Keratinocyte (primary cell): ENCODE data around the gene KDR. TPM values are rescaled to one million over a fixed set of nuclear protein-coding genes. Genes with fewer than 3 reads are reported as not detected.

ENCODE experiments used
- DNase-seq: peaks from one replicate; pipeline ENCODE4 v3.0.0-alpha.2; 2011; ENCODE audit warnings: low read depth, missing footprints, low spot score
- FAIRE-seq: peaks from 2 replicates; lab custom pipeline; 2011; peaks lifted over from hg19 to GRCh38; lab: Jason Lieb, UNC
- H2AFZ ChIP-seq: 2 replicates; pipeline ENCODE4 v1.6.0; 2012; ENCODE audit warnings: low read length, control low read depth, inconsistent platforms; ENCODE audit not compliant: control insufficient read depth
- H3K27ac ChIP-seq: 2 replicates; pipeline ENCODE4 v1.5.1; 2011; ENCODE audit warnings: low read length; ENCODE audit not compliant: control insufficient read depth, insufficient read depth
- H3K27me3 ChIP-seq: 3 replicates; pipeline ENCODE4 v1.6.0; 2011; ENCODE audit warnings: low read length; ENCODE audit not compliant: control insufficient read depth, insufficient read depth; ENCODE audit errors: extremely low read depth
- H3K36me3 ChIP-seq, 2 experiments: 2 replicates in 1 of 2; 3 replicates in 1 of 2; pipeline ENCODE4 v1.5.1; 2011; ENCODE audit warnings: low read length in 2 of 2, mild to moderate bottlenecking in 1 of 2; ENCODE audit not compliant: control insufficient read depth in 2 of 2, insufficient read depth in 2 of 2; ENCODE audit errors: extremely low read depth in 1 of 2
- H3K4me1 ChIP-seq: 3 replicates; pipeline ENCODE4 v1.5.1; 2011; ENCODE audit warnings: low read length; ENCODE audit not compliant: control insufficient read depth, insufficient read depth; ENCODE audit errors: extremely low read depth
- H3K4me2 ChIP-seq: 3 replicates; pipeline ENCODE4 v1.6.0; 2011; ENCODE audit warnings: low read depth, low read length; ENCODE audit not compliant: control insufficient read depth, insufficient read depth; ENCODE audit errors: extremely low read depth
- H3K4me3 ChIP-seq, 3 experiments: fragments of 200-600 bp in 1 of 3; sonication (generic) in 1 of 3; 2 replicates in 2 of 3; 3 replicates in 1 of 3; pipeline ENCODE4 v1.5.1; 2011 to 2016; ENCODE audit warnings: low read length in 3 of 3, mild to moderate bottlenecking in 3 of 3, control low read depth in 2 of 3, inconsistent platforms in 1 of 3, low read depth in 1 of 3, mixed read lengths in 1 of 3, mixed run types in 1 of 3, moderate library complexity in 1 of 3; ENCODE audit not compliant: control insufficient read depth in 2 of 3, insufficient read depth in 2 of 3; ENCODE audit errors: extremely low read depth in 1 of 3
- H3K79me2 ChIP-seq: 2 replicates; pipeline ENCODE4 v1.6.0; 2012; ENCODE audit warnings: low read length; ENCODE audit not compliant: control insufficient read depth, insufficient read depth
- H3K9ac ChIP-seq: 3 replicates; pipeline ENCODE4 v1.6.0; 2011; ENCODE audit warnings: low read length; ENCODE audit not compliant: control insufficient read depth, insufficient read depth; ENCODE audit errors: extremely low read depth
- H3K9me1 ChIP-seq: 3 replicates; pipeline ENCODE4 v1.6.0; 2011; ENCODE audit warnings: low read length; ENCODE audit not compliant: control insufficient read depth, insufficient read depth; ENCODE audit errors: extremely low read depth
- H3K9me3 ChIP-seq: 2 replicates; pipeline ENCODE4 v1.5.1; 2012; ENCODE audit warnings: low read depth, low read length; ENCODE audit not compliant: control insufficient read depth
- H4K20me1 ChIP-seq: 3 replicates; pipeline ENCODE4 v1.6.0; 2011; ENCODE audit warnings: low read length; ENCODE audit not compliant: control insufficient read depth, insufficient read depth; ENCODE audit errors: extremely low read depth
- EZH2 ChIP-seq: IDR thresholded peaks from one replicate; pipeline ENCODE4 v1.6.1; 2012; ENCODE audit warnings: inconsistent platforms, mild to moderate bottlenecking, low read length, moderate library complexity
- dilution Hi-C: fragments of 300-500 bp; cut with MboI; formaldehyde crosslinking; loops from one replicate; pipeline ENCODE4 v1.7.0; 2020; ENCODE audit warnings: low sequenced_read_pairs; ENCODE audit not compliant: extremely low pct_ligation_motif_present
- polyA plus RNA-seq, 5 experiments: library from polyadenylated mRNA; depleted of rRNA in 3 of 5; stranded (reverse) in 3 of 5; stranded (forward) in 1 of 5; unstranded in 1 of 5; fragments of >200 nt; gene quantifications; 1 replicate in 1 of 5; 2 replicates in 3 of 5; 3 replicates in 1 of 5; pipeline versions ENCODE4 v1.2.1 to v1.2.3, GENCODE V29; 2011 to 2012; ENCODE audit warnings: missing spikeins in 2 of 5, low read depth in 1 of 5, low replicate concordance in 1 of 5
- TF ChIP-seq, protein P1 (sequence below), 3 experiments: IDR thresholded peaks in 1 of 3; conservative IDR thresholded peaks in 1 of 3; optimal IDR thresholded peaks in 1 of 3; 2 replicates in 2 of 3; 3 replicates in 1 of 3; pipeline versions ENCODE3 to v1.5.1; 2011; ENCODE audit warnings: low read length in 3 of 3, mild to moderate bottlenecking in 3 of 3, moderate library complexity in 2 of 3, control low read depth in 1 of 3, inconsistent platforms in 1 of 3; ENCODE audit not compliant: insufficient read depth in 2 of 3; ENCODE audit errors: extremely low read depth in 1 of 3

The KDR gene
- polyA plus RNA-seq, 1 donor (not counting 4 experiments of a cell fraction or from before 2014, with no cell fraction given) = not detected

DNA sequence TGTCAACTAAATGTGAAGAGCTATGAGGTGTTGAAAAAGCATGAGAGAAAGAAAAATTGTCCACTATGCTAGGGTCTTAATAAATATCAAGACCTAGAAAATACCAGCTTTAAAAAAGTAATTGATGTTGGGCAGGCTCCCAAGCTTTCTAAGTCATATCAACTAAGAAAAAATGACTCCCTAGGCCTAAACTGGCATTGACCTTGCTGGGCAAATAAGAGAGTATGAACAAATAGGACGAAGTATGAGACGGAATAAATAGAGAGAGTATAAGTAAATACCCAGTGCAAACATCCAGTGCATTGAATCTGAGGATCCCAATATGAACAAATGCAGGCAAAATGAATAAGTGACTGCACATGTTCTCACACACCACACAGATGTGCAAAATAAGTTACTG lies 3.2 kb downstream of the KDR start:
- FAIRE-seq (no peak), DNase-seq (no peak)
- Histone ChIP-seq H2AFZ (no peak overlapping the region), H3K9me1 (no peaks in the 10 kb centered on the region), H3K27ac (no peak overlapping the region), H3K4me3 (no peak overlapping the region), H4K20me1 (no peaks in the 10 kb centered on the region), H3K9me3 (no peaks in the 10 kb centered on the region), H3K4me1 (peaks cover 4% of the 10 kb centered on the region), H3K27me3 (peaks cover 44% of the 10 kb centered on the region), H3K4me2 (no peak overlapping the region), H3K9ac (no peak overlapping the region), H3K79me2 (no peaks in the 10 kb centered on the region), H3K36me3 (no peaks in the 10 kb centered on the region)
- dilution Hi-C loops = no loop called here
- TF ChIP-seq EZH2 = no peak
- TF ChIP-seq, protein P1, sequence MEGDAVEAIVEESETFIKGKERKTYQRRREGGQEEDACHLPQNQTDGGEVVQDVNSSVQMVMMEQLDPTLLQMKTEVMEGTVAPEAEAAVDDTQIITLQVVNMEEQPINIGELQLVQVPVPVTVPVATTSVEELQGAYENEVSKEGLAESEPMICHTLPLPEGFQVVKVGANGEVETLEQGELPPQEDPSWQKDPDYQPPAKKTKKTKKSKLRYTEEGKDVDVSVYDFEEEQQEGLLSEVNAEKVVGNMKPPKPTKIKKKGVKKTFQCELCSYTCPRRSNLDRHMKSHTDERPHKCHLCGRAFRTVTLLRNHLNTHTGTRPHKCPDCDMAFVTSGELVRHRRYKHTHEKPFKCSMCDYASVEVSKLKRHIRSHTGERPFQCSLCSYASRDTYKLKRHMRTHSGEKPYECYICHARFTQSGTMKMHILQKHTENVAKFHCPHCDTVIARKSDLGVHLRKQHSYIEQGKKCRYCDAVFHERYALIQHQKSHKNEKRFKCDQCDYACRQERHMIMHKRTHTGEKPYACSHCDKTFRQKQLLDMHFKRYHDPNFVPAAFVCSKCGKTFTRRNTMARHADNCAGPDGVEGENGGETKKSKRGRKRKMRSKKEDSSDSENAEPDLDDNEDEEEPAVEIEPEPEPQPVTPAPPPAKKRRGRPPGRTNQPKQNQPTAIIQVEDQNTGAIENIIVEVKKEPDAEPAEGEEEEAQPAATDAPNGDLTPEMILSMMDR (optimal IDR thresholded peaks at IDR 0.05 in 1 of 3, IDR thresholded peaks at IDR 0.05 in 1 of 3, conservative IDR thresholded peaks at IDR 0.05 in 1 of 3; ENCODE audit: extremely low read depth in 1 of 3, insufficient read depth in 2 of 3, low read length in 3 of 3) = no peak

DNA sequence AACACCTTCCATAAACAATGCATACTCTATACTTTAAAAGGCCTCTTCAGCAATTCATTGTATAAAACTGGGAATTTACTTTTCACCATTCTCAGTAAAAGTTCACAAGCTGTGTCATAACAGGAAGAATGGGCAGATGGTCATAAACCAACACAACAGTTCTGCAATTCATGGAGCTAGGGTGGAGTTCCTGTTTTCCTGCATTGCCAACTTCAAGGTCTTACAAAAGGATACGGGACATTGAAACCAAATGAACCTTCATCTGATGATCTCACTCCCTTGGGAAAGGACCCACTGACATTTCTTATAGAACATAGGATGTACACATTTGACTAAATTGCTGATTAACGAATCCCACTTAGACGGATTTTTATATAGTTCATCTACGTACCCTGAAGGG lies 4.1 kb downstream of the KDR start:
- no peak overlapping the region for H3K9ac ChIP-seq
- H4K20me1 ChIP-seq = no peaks in the 10 kb centered on the region
- dilution Hi-C loops = no loop called here
- TF ChIP-seq EZH2 = no peak
- TF ChIP-seq, protein P1 (optimal IDR thresholded peaks at IDR 0.05 in 1 of 3, IDR thresholded peaks at IDR 0.05 in 1 of 3, conservative IDR thresholded peaks at IDR 0.05 in 1 of 3; ENCODE audit: extremely low read depth in 1 of 3, insufficient read depth in 2 of 3, low read length in 3 of 3) = no peak
- no peak overlapping the region for H3K4me2 ChIP-seq
- no peak overlapping the region for H2AFZ ChIP-seq
- DNase-seq (no peak), FAIRE-seq (no peak)
- H3K4me3 ChIP-seq = no peak overlapping the region
- no peaks in the 10 kb centered on the region for H3K9me1 ChIP-seq
- no peaks in the 10 kb centered on the region for H3K36me3 ChIP-seq
- no peaks in the 10 kb centered on the region for H3K79me2 ChIP-seq
- peaks cover 4% of the 10 kb centered on the region for H3K4me1 ChIP-seq
- peaks cover 35% of the 10 kb centered on the region for H3K27me3 ChIP-seq
- no peaks in the 10 kb centered on the region for H3K9me3 ChIP-seq
- H3K27ac ChIP-seq = no peak overlapping the region
